Measurements from ENCODE around the gene BRAF.

- TF ChIP-seq CTCF (IDR thresholded peaks at IDR 0.05) = no peak
- TF ChIP-seq POLR2A (IDR thresholded peaks at IDR 0.05) = no peak
These were observed 192.3 kb downstream of the BRAF start for GRCh38 chr7:140732416-140732815.

Measured in right lobe of liver (tissue), 4 donors.